Urinary bladder (tissue), 4 donors: Measurements from ENCODE around the gene REEP6. TPM values are rescaled to one million over a fixed set of nuclear protein-coding genes. Genes with fewer than 3 reads are reported as not detected.

Experiments used
- DNase-seq: peaks from one replicate; pipeline ENCODE4 v3.0.0-alpha.2; 2015; ENCODE audit errors: extremely low spot score
- H3K27ac ChIP-seq: one replicate; pipeline ENCODE4 v1.5.1; 2013; ENCODE audit warnings: low read depth, mild to moderate bottlenecking, moderate library complexity
- H3K36me3 ChIP-seq: one replicate; pipeline ENCODE4 v1.6.1; 2013; ENCODE audit warnings: mild to moderate bottlenecking, moderate library complexity; ENCODE audit not compliant: insufficient read depth
- H3K4me1 ChIP-seq: one replicate; pipeline ENCODE4 v1.6.1; 2013; ENCODE audit warnings: mild to moderate bottlenecking, moderate library complexity; ENCODE audit not compliant: insufficient read depth
- H3K4me3 ChIP-seq: one replicate; pipeline ENCODE4 v1.5.1; 2013; ENCODE audit warnings: low read depth, low read length
- WGBS: extraction: QIAGEN DNeasy Blood & Tissue Kit; methylation state at CpG from one replicate; pipeline ENCODE4 v1.1.7; 2013; 5-methylcytosine and 5-hydroxymethylcytosine counted together
- polyA plus RNA-seq: library from polyadenylated mRNA; stranded (reverse); fragments of 200-250 nt; gene quantifications from one replicate; pipeline ENCODE4 v1.2.3, GENCODE V29; 2013
- total RNA-seq: library from RNA; depleted of rRNA; stranded (reverse); fragments of >200 nt; gene quantifications from one replicate; pipeline ENCODE4 v1.2.3, GENCODE V29; 2014
- donor health status: healthy with polysubstance abuse.
- donor health status: healthy.

The REEP6 gene
- total and polyA plus RNA-seq, 2 donors: 4.9 to 11.3 TPM

- H3K4me1 ChIP-seq: no peaks in the 10 kb centered on the region
- DNase-seq: no peak
- no peak overlapping the region for H3K27ac ChIP-seq
Observed at GRCh38 chr19:1452802-1453524, 38.0 kb upstream of the REEP6 start.

GRCh38 chr19:1453525-1454364 is 37.2 kb upstream of the REEP6 start:
- WGBS: 30% methylated on average over 33 of the region's 33 CpGs
- Histone ChIP-seq H3K4me1 (no peaks in the 10 kb centered on the region), H3K27ac (no peak overlapping the region), H3K36me3 (no peaks in the 10 kb centered on the region), H3K4me3 (no peak overlapping the region)
- DNase-seq: no peak

More at GRCh38 chr19:1452802-1453524, 38.0 kb upstream of the REEP6 start:
- WGBS: 62% methylated on average over 30 of the region's 30 CpGs
- Histone ChIP-seq H3K4me3 (no peak overlapping the region), H3K36me3 (no peaks in the 10 kb centered on the region)

- Histone ChIP-seq H3K36me3 (no peaks in the 10 kb centered on the region), H3K4me3 (no peak overlapping the region), H3K27ac (no peak overlapping the region), H3K4me1 (no peaks in the 10 kb centered on the region)
- 11% methylated on average over 22 of the region's 22 CpGs for WGBS
- no peak for DNase-seq
Observed at GRCh38 chr19:1455002-1455335, 36.0 kb upstream of the REEP6 start.

- H3K4me3 ChIP-seq: no peak overlapping the region
- no peaks in the 10 kb centered on the region for H3K36me3 ChIP-seq
- no peaks in the 10 kb centered on the region for H3K4me1 ChIP-seq
- no peak for DNase-seq
- no peak overlapping the region for H3K27ac ChIP-seq
- 6% methylated on average over 42 of the region's 42 CpGs for WGBS
Observed at GRCh38 chr19:1455336-1456120, 35.5 kb upstream of the REEP6 start.

- DNase-seq: no peak
- H3K4me3 ChIP-seq: no peak overlapping the region
- no peak overlapping the region for H3K27ac ChIP-seq
- H3K36me3 ChIP-seq: no peaks in the 10 kb centered on the region
- H3K4me1 ChIP-seq: no peaks in the 10 kb centered on the region
- 38% methylated on average over 43 of the region's 43 CpGs for WGBS
Observed at GRCh38 chr19:1456121-1456900, 34.7 kb upstream of the REEP6 start.

GRCh38 chr19:1457031-1457739 is 33.8 kb upstream of the REEP6 start:
- H3K4me1 ChIP-seq: no peaks in the 10 kb centered on the region
- 16% methylated on average over 48 of the region's 48 CpGs for WGBS
- H3K36me3 ChIP-seq: no peaks in the 10 kb centered on the region
- H3K4me3 ChIP-seq: no peak overlapping the region
- no peak overlapping the region for H3K27ac ChIP-seq
- DNase-seq: no peak

GRCh38 chr19:1457892-1458291 is 33.1 kb upstream of the REEP6 start:
- no peak overlapping the region for H3K4me3 ChIP-seq
- no peak for DNase-seq
- H3K4me1 ChIP-seq: no peaks in the 10 kb centered on the region
- H3K27ac ChIP-seq: no peak overlapping the region
- no peaks in the 10 kb centered on the region for H3K36me3 ChIP-seq
- 81% methylated on average over 16 of the region's 16 CpGs for WGBS

- no peak for DNase-seq
- no peaks in the 10 kb centered on the region for H3K36me3 ChIP-seq
- 72% methylated on average over 9 of the region's 9 CpGs for WGBS
- H3K4me3 ChIP-seq: no peak overlapping the region
- no peak overlapping the region for H3K27ac ChIP-seq
- H3K4me1 ChIP-seq: no peaks in the 10 kb centered on the region
Observed at GRCh38 chr19:1459479-1459878, 31.5 kb upstream of the REEP6 start.

- no peaks in the 10 kb centered on the region for H3K36me3 ChIP-seq
- DNase-seq: no peak
- no peaks in the 10 kb centered on the region for H3K4me1 ChIP-seq
- 95% methylated on average over 36 of the region's 36 CpGs for WGBS
- H3K27ac ChIP-seq: no peak overlapping the region
- no peak overlapping the region for H3K4me3 ChIP-seq
Observed at GRCh38 chr19:1460033-1460995, 30.7 kb upstream of the REEP6 start.

- no peak for DNase-seq
- Histone ChIP-seq H3K27ac (no peak overlapping the region), H3K36me3 (no peaks in the 10 kb centered on the region), H3K4me3 (no peak overlapping the region), H3K4me1 (peaks cover 3% of the 10 kb centered on the region)
- WGBS: 94% methylated on average over 24 of the region's 24 CpGs
Observed at GRCh38 chr19:1461862-1462261, 29.1 kb upstream of the REEP6 start.

- 41% methylated on average over 83 of the region's 83 CpGs for WGBS
- H3K36me3 ChIP-seq: no peaks in the 10 kb centered on the region
- H3K27ac ChIP-seq: no peak overlapping the region
- no peak for DNase-seq
- H3K4me1 ChIP-seq: peaks cover 11% of the 10 kb centered on the region
- H3K4me3 ChIP-seq: no peak overlapping the region
Observed at GRCh38 chr19:1465191-1466016, 25.6 kb upstream of the REEP6 start.
